Measurements from ENCODE around the gene GRAP. TPM values are rescaled to one million over a fixed set of nuclear protein-coding genes. Genes with fewer than 3 reads are reported as not detected.
"Not testable (repeated sequence)": the region's sequence is repeated elsewhere in the genome, so short reads cannot be mapped to it uniquely, and the experiment has no call there.

GRAP gene
- total RNA-seq (1.3 TPM in 1 of 2 replicates, not detected in the other), polyA plus RNA-seq (0.54 and 0.81 TPM in 2 replicates)

DNA sequence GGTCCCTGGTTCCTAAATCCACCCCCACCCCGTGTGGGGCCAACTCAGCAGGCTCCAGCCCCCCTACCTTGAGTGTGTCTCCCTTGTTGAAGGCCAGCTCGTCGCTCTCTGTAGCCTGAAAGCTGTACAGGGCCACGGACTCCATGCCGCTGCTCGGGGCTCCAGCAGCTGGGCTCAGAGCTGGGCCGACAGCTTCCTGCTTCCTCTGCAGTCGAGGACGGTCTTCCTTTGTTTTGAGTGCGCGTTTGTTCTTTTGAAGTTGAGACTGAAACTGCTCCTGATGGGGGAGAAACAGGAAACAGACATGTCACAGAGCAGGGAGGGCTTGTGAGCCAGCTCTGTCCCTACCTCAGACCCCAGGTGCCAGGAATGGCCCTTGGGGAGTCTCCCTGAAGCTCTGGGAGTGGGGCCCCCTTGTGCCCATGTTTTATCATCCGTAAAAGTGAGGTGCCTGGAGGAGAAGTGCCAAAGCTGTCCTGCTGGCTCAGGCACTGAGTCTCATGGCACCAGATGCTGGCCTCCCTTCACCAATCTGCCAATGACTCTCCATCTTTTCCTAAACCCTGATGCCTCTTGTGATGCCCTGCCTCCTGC is at the start of gene GRAP:
TSS of gene GRAP (minus strand) at position 176 of the 594 bp plus-strand sequence. CDS start at position 145, 31 bp downstream.
- H3K4me1 ChIP-seq (ENCODE audit: insufficient read depth); H3K27me3 ChIP-seq; H3K36me3 ChIP-seq (replicated peaks; ENCODE audit: insufficient read depth, low read depth); H3K9me2 ChIP-seq (replicated peaks; ENCODE audit: insufficient read depth); H4K20me1 ChIP-seq (ENCODE audit: insufficient read depth, poor library complexity, severe bottlenecking); DNase-seq (ENCODE audit: low spot score); H3K4me3 ChIP-seq; H3K27ac ChIP-seq; H2AFZ ChIP-seq; H3K4me2 ChIP-seq; H3K9me3 ChIP-seq (ENCODE audit: low read depth); H3K79me2 ChIP-seq: not testable (repeated sequence)
- WGBS (ENCODE audit: low lambda C conversion rate, missing lambda C conversion rate) = no CpG with 5 or more reads among the region's 12 CpGs

DNA sequence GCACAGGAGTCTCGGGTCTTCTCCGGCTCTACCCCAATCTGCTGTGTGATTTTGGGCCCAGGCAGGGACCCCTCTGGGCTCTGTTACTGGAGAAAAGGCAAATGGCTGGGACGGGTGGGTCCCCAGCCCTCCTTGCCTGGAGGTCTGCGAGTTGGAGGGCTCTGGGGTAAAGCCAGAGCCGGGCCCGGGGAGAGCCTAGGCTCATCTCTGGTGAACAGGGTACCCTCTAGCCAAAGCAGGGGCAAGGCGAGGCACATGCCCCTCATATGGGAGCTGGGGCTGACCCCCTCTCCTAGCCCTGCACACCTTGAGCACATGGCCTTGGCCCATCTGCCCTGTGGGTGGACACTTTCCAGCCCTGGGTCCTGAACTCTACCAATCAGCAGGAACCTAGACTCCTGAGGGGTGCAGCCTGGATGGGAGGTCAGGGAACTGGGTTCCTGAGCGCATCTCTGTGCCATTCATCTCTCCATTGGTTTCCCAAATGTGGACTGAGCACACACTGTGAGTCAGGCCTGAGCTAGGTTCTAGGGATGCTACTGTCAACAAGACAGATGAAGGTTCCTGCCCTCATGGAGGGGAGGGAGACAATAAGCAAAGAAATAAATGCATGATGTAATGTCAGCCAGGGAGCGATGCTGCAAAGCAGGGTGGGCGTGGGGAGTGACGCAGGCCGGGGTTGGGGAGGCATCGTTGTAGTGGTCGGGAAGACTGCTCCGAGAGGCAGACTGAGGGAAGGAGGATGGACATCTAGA is 47.1 kb upstream of the GRAP start:
- not testable (repeated sequence) for H3K27ac ChIP-seq, H3K4me2 ChIP-seq

DNA sequence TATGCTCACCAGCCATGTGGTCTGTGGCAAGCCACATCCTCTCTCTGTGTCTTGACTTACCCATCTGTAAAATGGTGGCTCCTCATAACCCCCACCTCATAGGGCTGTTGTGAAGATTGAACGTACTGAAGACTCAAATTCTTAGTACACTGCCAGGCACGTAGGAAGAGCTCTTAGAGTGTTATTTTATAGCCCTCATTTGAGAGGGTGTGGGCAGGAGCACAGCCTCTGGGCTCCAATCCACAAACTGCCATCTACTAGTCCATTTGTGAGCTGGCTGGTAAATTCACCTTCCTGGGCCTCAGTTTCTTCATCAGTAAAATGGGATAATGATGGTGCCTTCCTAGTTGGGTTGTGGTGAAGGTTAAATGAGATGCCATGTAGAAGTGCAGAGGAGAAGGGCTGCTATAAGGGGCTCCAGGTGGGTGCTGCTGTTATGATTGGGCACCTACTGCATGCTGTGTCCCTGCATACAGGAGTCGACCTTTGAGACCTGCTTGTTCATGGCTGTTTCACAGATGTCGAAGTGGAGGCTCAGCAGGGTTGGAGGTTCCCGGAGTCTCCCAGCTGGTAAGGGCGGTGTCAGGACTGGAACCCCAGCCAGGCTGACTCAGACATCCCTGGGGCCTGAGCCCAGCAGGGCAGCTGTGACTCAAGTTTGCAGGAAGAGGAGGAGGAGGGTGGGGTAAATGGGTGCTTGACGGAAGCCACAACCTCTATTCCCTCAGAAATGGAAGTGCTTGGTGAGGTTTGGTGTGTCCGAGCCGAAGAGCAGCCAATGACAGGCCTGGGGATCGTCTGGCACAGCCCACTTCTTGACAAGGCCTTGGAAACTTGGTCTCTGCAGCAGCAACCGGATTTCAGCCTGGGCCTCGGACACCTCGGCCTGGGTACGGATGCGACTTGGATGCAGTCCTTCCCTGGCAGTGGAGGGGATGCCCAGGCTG is 46.3 kb upstream of the GRAP start:
- H2AFZ ChIP-seq; H4K20me1 ChIP-seq (ENCODE audit: insufficient read depth, poor library complexity, severe bottlenecking); H3K4me1 ChIP-seq (ENCODE audit: insufficient read depth); H3K79me2 ChIP-seq; H3K27me3 ChIP-seq; H3K36me3 ChIP-seq (replicated peaks; ENCODE audit: insufficient read depth, low read depth); H3K4me2 ChIP-seq; DNase-seq (ENCODE audit: low spot score); H3K9me2 ChIP-seq (replicated peaks; ENCODE audit: insufficient read depth); H3K9me3 ChIP-seq (ENCODE audit: low read depth); H3K4me3 ChIP-seq; H3K27ac ChIP-seq: not testable (repeated sequence)
- 60% methylated on average over 9 of the region's 15 CpGs for WGBS (ENCODE audit: low lambda C conversion rate, missing lambda C conversion rate)

More for the DNA sequence above, 47.1 kb upstream of the GRAP start:
- H4K20me1 ChIP-seq (ENCODE audit: insufficient read depth, poor library complexity, severe bottlenecking); H3K9me3 ChIP-seq (ENCODE audit: low read depth); DNase-seq (ENCODE audit: low spot score); H3K4me1 ChIP-seq (ENCODE audit: insufficient read depth); H3K36me3 ChIP-seq (replicated peaks; ENCODE audit: insufficient read depth, low read depth); H3K9me2 ChIP-seq (replicated peaks; ENCODE audit: insufficient read depth); H3K79me2 ChIP-seq; H3K27me3 ChIP-seq; H3K4me3 ChIP-seq; H2AFZ ChIP-seq: not testable (repeated sequence)
- 95% methylated on average over 6 of the region's 15 CpGs for WGBS (ENCODE audit: low lambda C conversion rate, missing lambda C conversion rate)

DNA sequence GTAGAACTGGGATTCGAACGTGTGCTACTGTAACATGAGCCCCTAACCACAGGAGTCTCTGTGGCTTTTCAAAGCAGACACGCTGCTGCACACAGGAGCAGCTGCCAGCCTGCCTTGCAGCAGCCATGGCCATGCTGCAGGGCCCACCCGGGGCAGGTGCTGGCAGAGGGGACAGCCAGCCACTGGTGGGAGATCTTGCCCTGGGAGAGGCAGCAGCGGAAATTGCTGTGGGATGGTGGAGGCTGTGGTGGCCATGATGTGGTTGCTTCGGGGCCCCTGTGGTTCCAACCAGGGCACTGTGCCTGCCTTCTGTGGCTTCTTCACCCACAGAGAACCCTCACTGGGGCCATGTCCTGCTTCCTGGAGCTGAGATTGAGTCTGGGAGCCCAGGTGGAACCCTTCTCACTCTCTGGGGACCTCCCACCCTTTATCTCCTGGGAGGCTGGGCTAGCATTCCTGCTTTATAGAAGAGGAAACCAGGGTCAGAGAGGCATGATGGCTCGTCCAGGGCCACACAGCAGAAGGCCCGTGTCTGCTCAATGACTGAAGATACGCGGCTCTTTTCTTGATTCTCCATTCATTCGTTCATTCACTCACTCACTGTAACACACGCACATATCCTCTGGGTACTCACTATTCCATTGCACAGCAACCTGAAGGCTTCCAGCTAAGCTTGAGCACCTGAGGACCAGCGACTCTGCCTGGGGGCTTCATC is 43.5 kb upstream of the GRAP start:
- H3K27ac ChIP-seq; H3K9me2 ChIP-seq (replicated peaks; ENCODE audit: insufficient read depth); H3K4me3 ChIP-seq; H3K79me2 ChIP-seq; H4K20me1 ChIP-seq (ENCODE audit: insufficient read depth, poor library complexity, severe bottlenecking); H3K27me3 ChIP-seq; H3K4me2 ChIP-seq; H3K36me3 ChIP-seq (replicated peaks; ENCODE audit: insufficient read depth, low read depth); H3K4me1 ChIP-seq (ENCODE audit: insufficient read depth); DNase-seq (ENCODE audit: low spot score); H2AFZ ChIP-seq; H3K9me3 ChIP-seq (ENCODE audit: low read depth): not testable (repeated sequence)
- WGBS (ENCODE audit: low lambda C conversion rate, missing lambda C conversion rate) = no CpG with 5 or more reads among the region's 13 CpGs

DNA sequence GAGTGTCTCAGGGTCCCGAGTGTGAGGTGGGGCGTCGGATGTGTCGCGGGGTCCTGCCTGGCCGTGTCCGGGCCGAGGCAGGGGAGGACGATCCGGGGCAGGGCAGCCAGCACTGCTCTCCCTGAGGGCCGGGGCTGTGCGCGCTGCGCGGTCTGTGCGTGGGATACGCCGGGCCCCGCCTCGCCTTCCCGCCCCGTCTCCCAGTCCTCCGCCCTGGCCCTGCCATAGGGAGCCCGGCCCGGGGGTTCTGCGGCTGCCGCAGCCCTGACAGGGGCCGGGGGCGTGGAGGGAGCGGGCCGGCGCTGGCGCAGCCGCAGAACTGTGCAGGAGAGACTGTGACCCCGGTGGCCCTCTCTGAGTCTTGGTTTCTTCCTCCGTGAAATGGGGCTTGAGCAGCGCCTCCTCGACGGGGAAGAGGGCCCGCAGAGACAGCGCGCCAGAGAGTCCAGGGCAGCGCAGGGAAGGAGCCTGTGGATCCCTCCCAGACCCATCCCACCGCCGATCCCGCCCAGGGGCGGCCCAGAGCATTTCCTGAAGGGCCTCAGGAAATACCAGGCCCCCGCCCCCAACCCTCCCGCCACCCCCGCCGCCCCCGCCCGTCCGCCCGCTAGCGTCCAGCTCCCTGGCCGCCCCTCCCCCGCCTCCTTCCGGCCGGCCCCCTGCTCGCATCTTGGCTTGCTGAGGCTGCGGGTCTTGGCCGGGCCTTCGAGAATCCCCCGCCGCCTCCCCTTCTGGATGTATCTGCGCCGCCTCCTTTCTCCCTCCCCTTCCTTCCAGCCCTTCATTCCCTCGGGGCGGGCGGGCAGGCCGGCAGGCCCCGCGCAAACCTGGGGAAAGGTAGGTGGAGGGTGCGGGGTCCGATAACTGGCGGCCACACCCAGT is 42.3 kb upstream of the GRAP start:
- WGBS (ENCODE audit: low lambda C conversion rate, missing lambda C conversion rate) = no CpG with 5 or more reads among the region's 77 CpGs
- DNase-seq (ENCODE audit: low spot score); H3K36me3 ChIP-seq (replicated peaks; ENCODE audit: insufficient read depth, low read depth); H2AFZ ChIP-seq; H3K27me3 ChIP-seq; H3K4me1 ChIP-seq (ENCODE audit: insufficient read depth); H3K9me2 ChIP-seq (replicated peaks; ENCODE audit: insufficient read depth); H3K4me2 ChIP-seq; H3K79me2 ChIP-seq; H3K27ac ChIP-seq; H3K4me3 ChIP-seq; H4K20me1 ChIP-seq (ENCODE audit: insufficient read depth, poor library complexity, severe bottlenecking); H3K9me3 ChIP-seq (ENCODE audit: low read depth): not testable (repeated sequence)

DNA sequence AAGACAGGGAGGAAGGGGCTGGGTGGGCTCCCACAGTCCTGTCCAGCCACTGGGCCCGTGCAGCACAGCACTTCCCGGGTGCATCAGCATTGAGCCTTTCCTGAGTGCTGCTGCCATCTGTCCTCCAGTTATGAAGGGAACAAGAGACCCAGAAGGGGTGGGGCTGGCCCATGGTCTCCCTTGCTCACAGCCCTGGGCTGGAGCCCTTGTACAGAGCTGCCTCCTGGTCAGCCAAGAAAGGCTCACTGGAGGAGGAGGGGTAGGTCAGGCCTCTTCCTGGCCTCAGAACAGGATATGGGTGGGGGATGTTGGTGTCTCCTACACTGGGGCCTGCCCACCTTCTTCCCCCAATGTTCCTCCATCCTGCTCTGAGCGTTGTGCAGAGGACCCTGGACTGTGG is 30.6 kb upstream of the GRAP start:
- H4K20me1 ChIP-seq (ENCODE audit: insufficient read depth, poor library complexity, severe bottlenecking); H3K9me3 ChIP-seq (ENCODE audit: low read depth); H3K27ac ChIP-seq; DNase-seq (ENCODE audit: low spot score); H3K27me3 ChIP-seq; H3K79me2 ChIP-seq; H3K4me1 ChIP-seq (ENCODE audit: insufficient read depth); H3K4me3 ChIP-seq; H3K36me3 ChIP-seq (replicated peaks; ENCODE audit: insufficient read depth, low read depth); H3K9me2 ChIP-seq (replicated peaks; ENCODE audit: insufficient read depth); H3K4me2 ChIP-seq; H2AFZ ChIP-seq: not testable (repeated sequence)
- WGBS (ENCODE audit: low lambda C conversion rate, missing lambda C conversion rate) = no CpG with 5 or more reads among the region's 3 CpGs

DNA sequence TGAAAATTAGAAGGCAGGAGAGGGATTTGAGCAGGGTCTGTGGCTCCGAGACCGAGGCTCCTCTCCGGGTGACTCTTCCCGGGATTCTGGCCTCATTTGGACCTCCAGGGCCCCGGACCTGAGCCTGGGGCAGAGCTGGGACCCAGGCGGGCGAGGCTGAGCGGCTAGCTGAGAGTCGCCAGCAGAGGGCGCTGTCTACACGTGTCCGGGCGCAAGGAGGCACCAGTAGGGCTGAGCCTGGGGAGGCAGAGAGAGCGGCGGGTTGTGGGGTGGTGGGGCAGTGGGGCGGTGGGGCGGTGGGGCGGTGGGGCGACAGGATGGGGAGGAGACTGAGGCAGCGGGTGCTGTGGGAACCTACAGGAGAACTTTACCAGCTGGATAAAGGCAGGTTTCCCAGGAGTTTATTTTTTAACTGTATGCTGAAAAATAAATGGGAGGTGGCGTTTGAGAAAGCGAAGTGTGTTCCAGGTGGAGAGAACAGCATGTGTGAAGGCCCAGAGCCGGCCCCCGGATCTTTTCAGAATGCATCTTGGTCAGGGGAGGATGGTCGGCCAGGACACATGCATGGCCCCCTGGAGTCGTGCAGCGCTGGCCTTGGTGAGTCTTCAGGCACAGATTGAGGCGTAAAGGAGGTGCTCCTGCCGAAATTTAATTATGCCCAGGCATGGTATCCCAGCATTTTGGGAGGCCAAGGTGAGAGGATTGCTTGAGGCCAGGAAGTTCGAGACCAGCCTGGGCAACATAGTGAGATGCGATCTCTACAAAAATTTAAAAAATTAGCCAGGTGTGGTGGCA is 29.8 kb upstream of the GRAP start:
- not testable (repeated sequence) for H3K27ac ChIP-seq; H4K20me1 ChIP-seq (ENCODE audit: insufficient read depth, poor library complexity, severe bottlenecking); H3K9me2 ChIP-seq (replicated peaks; ENCODE audit: insufficient read depth); H3K79me2 ChIP-seq; H3K4me3 ChIP-seq; H3K36me3 ChIP-seq (replicated peaks; ENCODE audit: insufficient read depth, low read depth); H3K9me3 ChIP-seq (ENCODE audit: low read depth); H2AFZ ChIP-seq; H3K4me1 ChIP-seq (ENCODE audit: insufficient read depth); H3K27me3 ChIP-seq; DNase-seq (ENCODE audit: low spot score); H3K4me2 ChIP-seq
- 69% methylated on average over 7 of the region's 31 CpGs for WGBS (ENCODE audit: low lambda C conversion rate, missing lambda C conversion rate)
